ENCODE results near the gene PQBP1.

DNA sequence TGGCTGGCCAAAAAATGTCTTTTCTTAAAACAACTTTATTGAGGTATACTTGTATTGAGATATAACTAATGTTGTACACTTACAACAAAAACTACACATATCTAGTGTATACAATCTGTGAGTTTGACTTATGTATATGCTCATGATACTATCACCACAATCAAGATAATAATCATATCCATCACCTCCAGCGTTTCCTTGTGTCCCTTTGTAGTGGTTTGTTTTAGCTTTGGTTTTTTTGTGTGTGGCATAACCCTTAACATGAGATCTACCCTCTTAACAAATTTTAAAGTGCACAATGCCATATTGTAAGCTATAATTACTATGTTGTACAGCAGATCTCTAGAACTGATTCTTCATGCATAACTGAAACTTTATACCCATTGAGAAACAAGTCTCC, 48.9 kb upstream of the PQBP1 start:
- TF ChIP-seq, protein P1, sequence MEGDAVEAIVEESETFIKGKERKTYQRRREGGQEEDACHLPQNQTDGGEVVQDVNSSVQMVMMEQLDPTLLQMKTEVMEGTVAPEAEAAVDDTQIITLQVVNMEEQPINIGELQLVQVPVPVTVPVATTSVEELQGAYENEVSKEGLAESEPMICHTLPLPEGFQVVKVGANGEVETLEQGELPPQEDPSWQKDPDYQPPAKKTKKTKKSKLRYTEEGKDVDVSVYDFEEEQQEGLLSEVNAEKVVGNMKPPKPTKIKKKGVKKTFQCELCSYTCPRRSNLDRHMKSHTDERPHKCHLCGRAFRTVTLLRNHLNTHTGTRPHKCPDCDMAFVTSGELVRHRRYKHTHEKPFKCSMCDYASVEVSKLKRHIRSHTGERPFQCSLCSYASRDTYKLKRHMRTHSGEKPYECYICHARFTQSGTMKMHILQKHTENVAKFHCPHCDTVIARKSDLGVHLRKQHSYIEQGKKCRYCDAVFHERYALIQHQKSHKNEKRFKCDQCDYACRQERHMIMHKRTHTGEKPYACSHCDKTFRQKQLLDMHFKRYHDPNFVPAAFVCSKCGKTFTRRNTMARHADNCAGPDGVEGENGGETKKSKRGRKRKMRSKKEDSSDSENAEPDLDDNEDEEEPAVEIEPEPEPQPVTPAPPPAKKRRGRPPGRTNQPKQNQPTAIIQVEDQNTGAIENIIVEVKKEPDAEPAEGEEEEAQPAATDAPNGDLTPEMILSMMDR (IDR thresholded peaks at IDR 0.05), result no peak
- no peak for TF ChIP-seq POLR2A (IDR thresholded peaks at IDR 0.05)
